A549 treated with AZD9567 at 1 μM for 4 hours (cell line): ENCODE measurements around the gene ITPR3. TPM values are rescaled to one million over a fixed set of nuclear protein-coding genes. Genes with fewer than 3 reads are reported as not detected.

Experiments
- total RNA-seq: library from RNA; stranded (reverse); fragments of 200-300 nt; extraction: Qiagen RNA extraction; gene quantifications from 5 replicates; pipeline ENCODE4 v1.2.3, GENCODE V29; 2022; ENCODE audit not compliant: insufficient read depth

The ITPR3 gene
- total RNA-seq, result 31.5 to 47.5 TPM (median 43.1 TPM) in 5 replicates

GRCh38 chr6:33620856-33621710 lies at the start of gene ITPR3:
ITPR3 (plus strand) TSS chr6:33621322; CDS start chr6:33621603, 281 bp downstream.

DNA sequence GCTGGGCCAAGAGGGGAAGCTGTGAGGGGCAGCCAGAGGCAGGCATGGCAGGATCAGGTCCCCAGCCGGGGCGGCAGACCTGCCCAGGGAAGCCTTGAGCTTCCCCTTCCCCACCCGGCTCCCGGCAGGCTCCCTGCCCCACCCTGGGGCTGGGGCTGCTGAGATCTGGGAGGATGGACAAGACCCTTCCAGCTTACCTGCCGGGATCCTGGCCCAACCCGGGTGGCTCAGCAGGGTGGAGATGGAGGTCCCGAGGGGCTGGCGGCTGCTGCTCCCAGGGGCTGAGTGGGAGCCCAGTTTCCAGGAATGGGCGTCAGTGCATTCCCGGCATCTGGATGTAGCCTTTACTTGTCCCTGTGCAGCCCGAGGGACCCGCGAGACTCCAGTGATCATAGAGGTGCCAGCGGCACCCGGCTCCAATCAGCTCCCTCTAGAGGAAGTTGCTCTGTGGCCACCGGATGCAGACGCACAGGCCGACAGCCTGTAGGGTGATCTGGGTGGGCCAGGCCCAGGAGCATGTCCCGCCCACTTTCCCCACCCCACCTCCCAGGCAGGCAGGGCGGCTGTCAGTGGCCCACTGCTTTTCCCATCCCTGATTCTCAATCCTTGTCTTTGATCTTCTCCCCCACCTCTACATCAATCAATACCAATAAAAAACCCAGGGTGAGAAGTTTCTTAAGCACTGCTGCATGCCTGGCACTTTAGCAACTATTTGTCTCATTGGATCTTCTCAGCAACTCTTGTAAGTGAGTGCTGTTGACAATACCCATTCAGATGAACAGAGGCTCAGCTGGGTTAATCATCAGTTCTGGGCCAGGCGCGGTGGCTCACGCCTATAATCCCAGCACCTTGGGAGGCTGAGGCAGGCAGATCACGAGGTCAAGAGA lies 41.1 kb upstream of the ITPR3 start, which contains the start of gene BAK1:
Gene BAK1 (minus strand): TSS at position 449 of the 887 bp plus-strand sequence. CDS start 2,672 bp downstream, outside the sequence.

GRCh38 chr6:33711140-33712129 lies 90.3 kb downstream of the ITPR3 start, which contains the start of gene UQCC2:
UQCC2 (minus strand) TSS chr6:33711700; CDS start chr6:33711686, 14 bp downstream.

Other genes starting within 250 kb of the ITPR3 start
- gene KIFC1, start 229.5 kb upstream of the ITPR3 start, total RNA-seq, result 43.3 to 46.6 TPM (median 43.8 TPM) in 5 replicates
- 13.7 to 17.4 TPM (median 16.2 TPM) in 5 replicates for gene PHF1, start 210.3 kb upstream of the ITPR3 start, total RNA-seq
- 136 to 221 TPM (median 194 TPM) in 5 replicates for gene CUTA, start 203.2 kb upstream of the ITPR3 start, total RNA-seq
- gene SYNGAP1, start 201.3 kb upstream of the ITPR3 start, total RNA-seq, result 3.1 to 5.6 TPM (median 4.3 TPM) in 5 replicates
- gene ZBTB9, start 166.7 kb upstream of the ITPR3 start, total RNA-seq, result 12.0 to 26.4 TPM (median 12.9 TPM) in 5 replicates
- gene BAK1, start 41.0 kb upstream of the ITPR3 start, total RNA-seq, result 40.6 to 43.9 TPM (median 42.3 TPM) in 5 replicates
- 65.1 to 109 TPM (median 104 TPM) in 5 replicates for gene UQCC2, start 90.4 kb downstream of the ITPR3 start, total RNA-seq
- gene IP6K3, start 125.6 kb downstream of the ITPR3 start, total RNA-seq, result 0.44 to 1.0 TPM (median 0.59 TPM) in 4 of 5 replicates, not detected in the other
- 39.0 to 43.8 TPM (median 39.9 TPM) in 5 replicates for gene LEMD2, start 167.8 kb downstream of the ITPR3 start, total RNA-seq
- gene MLN, start 182.7 kb downstream of the ITPR3 start, total RNA-seq, result not detected in 5 replicates